WI38 (cell line): ENCODE measurements around the gene RBFOX2.

Source experiments
- H3K4me3 ChIP-seq: 2 replicates; pipeline ENCODE4 v1.5.1; 2011; ENCODE audit warnings: low read depth, mild to moderate bottlenecking, control low read depth, low read length
- TF ChIP-seq, protein P1 (sequence below): IDR thresholded peaks from 2 replicates; pipeline ENCODE4 v1.5.1; 2012; ENCODE audit warnings: low read depth, mild to moderate bottlenecking, control low read depth, low read length

Gene RBFOX2

DNA sequence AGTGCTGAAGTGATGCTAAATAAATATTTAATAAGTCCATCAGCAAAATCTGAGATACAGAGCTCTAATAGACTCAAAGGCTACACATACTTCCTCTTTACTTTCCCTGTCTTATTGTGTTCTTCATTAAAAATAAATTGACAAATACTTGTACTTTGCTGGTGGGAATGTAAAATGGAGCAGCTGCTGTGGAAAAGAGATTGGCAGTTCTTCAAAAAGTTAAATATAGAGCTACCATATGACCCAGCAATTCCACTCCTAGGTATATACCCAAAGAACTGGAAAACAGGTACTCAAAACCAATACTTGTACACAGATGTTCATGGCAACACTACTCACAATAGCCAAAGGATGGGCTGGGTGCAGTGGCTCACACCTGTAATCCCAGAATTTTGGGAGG lies 76.0 kb downstream of the RBFOX2 start:
- H3K4me3 ChIP-seq, result no peak overlapping the region
- TF ChIP-seq, protein P1, sequence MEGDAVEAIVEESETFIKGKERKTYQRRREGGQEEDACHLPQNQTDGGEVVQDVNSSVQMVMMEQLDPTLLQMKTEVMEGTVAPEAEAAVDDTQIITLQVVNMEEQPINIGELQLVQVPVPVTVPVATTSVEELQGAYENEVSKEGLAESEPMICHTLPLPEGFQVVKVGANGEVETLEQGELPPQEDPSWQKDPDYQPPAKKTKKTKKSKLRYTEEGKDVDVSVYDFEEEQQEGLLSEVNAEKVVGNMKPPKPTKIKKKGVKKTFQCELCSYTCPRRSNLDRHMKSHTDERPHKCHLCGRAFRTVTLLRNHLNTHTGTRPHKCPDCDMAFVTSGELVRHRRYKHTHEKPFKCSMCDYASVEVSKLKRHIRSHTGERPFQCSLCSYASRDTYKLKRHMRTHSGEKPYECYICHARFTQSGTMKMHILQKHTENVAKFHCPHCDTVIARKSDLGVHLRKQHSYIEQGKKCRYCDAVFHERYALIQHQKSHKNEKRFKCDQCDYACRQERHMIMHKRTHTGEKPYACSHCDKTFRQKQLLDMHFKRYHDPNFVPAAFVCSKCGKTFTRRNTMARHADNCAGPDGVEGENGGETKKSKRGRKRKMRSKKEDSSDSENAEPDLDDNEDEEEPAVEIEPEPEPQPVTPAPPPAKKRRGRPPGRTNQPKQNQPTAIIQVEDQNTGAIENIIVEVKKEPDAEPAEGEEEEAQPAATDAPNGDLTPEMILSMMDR, result no peak

DNA sequence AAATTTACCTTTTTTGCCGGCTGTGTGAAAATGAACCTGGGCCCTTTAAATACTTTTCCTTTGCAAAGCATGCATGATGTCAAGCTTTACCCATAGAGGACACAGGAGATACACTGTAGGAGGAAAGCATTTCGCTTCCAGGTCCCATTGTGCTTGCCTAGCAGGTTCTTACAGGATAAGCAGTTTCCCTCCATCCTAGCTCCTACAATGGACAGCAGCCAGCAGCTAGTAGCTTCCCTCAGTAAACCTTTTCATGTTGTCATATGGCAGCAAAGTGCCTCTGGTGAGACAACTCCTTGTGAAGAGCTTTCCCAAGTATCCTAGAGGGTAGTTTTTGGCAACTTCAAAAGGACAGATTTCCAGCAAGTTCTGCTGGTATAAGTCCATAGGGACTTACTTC lies 78.4 kb downstream of the RBFOX2 start:
- H3K4me3 ChIP-seq, result no peak overlapping the region
- TF ChIP-seq, protein P1, result no peak

DNA sequence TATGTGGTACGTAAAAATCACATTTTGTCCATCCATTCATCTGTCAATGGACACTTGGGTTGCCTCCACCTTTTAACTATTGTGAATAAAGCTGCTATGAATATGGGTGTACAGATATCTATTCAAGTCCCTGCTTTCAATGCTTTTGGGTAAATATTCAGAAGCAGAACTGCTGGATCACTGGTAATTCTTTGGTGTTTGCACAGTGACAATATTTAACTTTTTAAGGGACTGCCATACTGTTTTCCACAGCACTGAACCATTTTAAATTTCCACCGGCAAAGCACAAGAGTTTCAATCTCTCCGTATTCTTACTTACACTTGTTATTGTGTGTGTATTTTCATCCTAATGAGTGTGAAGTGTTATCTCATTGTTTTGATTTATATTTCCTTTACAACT lies 79.4 kb downstream of the RBFOX2 start:
- TF ChIP-seq, protein P1, result no peak

DNA sequence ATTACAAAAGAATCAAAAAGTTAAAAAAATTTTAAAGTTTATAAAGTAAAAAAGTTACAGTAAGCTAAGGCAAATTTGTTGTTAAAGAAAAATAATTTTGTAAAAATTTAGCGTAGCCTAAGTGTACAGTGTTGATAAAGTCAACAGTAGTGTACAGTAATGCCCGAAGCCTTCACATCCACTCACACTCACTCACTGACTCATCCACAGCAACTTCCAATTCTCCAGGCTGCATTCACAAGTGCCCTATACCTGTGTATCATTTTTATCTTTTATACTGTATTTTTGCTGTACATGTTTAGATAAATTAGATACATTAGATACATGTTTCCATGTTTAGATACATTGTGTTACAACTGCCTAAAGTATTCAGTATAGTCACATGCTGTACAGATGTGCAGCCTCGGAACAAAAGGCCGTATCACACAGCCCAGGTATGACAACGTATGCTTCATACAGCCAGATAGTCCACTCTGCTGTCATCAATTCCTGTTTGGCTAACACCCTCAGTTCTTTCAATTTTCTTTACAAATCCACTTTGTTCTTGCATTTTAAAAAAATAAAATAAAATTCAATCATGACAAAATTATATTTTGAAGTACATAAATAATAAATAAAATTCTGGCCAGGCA lies 80.7 kb downstream of the RBFOX2 start:
- no peak overlapping the region for H3K4me3 ChIP-seq
- TF ChIP-seq, protein P1, result no peak

More for the DNA sequence above, 79.4 kb downstream of the RBFOX2 start:
- H3K4me3 ChIP-seq, result no peak overlapping the region

DNA sequence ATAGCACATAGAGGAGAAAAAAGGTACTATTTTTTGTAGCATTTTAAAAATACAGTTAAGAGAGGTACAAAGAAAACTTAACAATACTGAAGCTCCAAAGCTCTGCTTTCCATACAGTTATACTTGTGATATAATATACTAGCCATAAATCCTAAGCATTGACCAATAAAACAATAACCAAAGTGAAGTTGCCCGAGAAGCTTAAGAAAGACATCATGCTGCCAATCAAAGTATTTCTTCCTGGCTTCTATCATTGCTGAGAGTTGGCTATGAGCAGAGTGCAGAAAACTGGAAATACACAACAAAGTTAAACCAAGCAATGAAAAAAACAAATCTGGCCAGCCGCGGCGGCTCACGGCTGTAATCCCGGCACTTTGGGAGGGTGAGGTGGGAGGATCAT lies 84.2 kb downstream of the RBFOX2 start:
- no peak overlapping the region for H3K4me3 ChIP-seq
- TF ChIP-seq, protein P1, result no peak

DNA sequence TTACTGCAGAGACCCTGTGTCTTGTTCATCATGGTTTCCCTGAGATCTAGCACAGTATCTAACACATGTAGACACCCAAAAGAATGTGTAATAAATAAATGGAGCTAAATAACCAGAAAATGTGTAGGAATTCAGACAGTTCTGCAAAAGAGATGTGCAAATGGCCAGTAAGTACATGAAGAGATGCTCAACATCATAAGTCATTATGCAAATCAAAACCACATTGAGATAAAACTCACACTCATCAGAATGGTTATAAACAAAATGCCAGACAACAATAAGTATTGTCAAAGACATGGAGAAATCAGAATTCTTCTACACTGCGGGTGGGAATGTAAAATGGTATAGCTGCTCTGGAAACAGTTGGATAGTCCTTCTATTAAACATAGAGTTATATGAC lies 88.5 kb downstream of the RBFOX2 start:
- TF ChIP-seq, protein P1, result no peak
- H3K4me3 ChIP-seq, result no peak overlapping the region

DNA sequence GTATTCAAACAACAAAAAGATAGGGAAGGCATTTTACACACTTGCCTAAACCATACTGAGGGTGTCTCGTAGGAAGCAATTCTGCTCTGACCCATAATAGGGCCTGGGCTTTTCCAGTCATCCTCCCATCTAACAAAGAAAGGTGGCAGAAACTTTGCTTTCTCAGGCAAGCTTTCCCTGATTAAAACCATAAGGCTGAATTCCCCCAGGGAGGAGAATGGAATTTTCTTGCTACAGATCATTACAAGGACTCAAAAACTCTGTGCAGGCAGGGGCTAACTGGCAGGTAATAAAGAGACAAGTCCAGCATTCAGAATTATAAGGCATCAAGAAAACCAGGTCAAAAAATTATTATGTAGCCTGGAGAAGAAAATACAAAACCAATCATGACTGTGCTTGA lies 90.4 kb downstream of the RBFOX2 start:
- no peak overlapping the region for H3K4me3 ChIP-seq
- TF ChIP-seq, protein P1, result no peak
